H1 (cell line): ENCODE data around the gene ADORA1. TPM values are rescaled to one million over a fixed set of nuclear protein-coding genes. Genes with fewer than 3 reads are reported as not detected.

ENCODE experiments used
- E2F6 ChIP-seq: IDR thresholded peaks from 2 replicates; pipeline ENCODE4 v1.6.1; 2012; ENCODE audit warnings: inconsistent platforms
- polyA plus RNA-seq, 7 experiments: library from polyadenylated mRNA; depleted of rRNA in 3 of 7; stranded (reverse) in 5 of 7; unstranded in 2 of 7; fragments of >200 nt in 5 of 7; fragments of 200-250 nt in 2 of 7; gene quantifications; 1 replicate in 5 of 7; 2 replicates in 1 of 7; 4 replicates in 1 of 7; pipeline versions ENCODE4 v1.2.1 to v1.2.3, GENCODE V29; 2011 to 2013; ENCODE audit warnings: missing spikeins in 2 of 7, mixed read lengths in 2 of 7
- total RNA-seq: library from RNA; stranded (reverse); fragmentation: NEBNext Ultra II Directional; extraction: Animal tissue kit (Norgen Biotek cat#: 25700); gene quantifications from 2 replicates; pipeline ENCODE4 v1.2.1, GENCODE V29; 2021

Gene ADORA1
- total and polyA plus RNA-seq, 2 of the 8 experiments (the other 6 are each of a cell fraction or from before 2014, with no cell fraction given): 3.3 to 6.7 TPM

GRCh38 chr1:203188686-203189232, 61.2 kb downstream of the ADORA1 start (continued):
- TF ChIP-seq E2F6: no peak
